HepG2 (cell line): ENCODE results near the gene OTOG. TPM values are rescaled to one million over a fixed set of nuclear protein-coding genes. Genes with fewer than 3 reads are reported as not detected.
A peak's percentile ranks its signal among the peaks of the same experiment; 100 is the strongest.

Experiments
- ATAC-seq: fragments of 200-7000 bp; cut with Tn5 transposase; 3 replicates; pipeline ENCODE4 v1.9.1; 2020; ENCODE audit warnings: mild to moderate bottlenecking, moderate library complexity
- BruUV-seq: library from RNA; stranded (reverse); fragments of 400-500 nt; replicated peaks from 2 replicates; lab custom pipeline; 2021; lab: Mats Ljungman, UMichigan
- CTCF ChIA-PET: fragments of 300-600 bp; formaldehyde crosslinking; extraction: SDS; loops from one replicate; lab custom pipeline; 2021; ENCODE audit warnings: low total read pairs, inconsistent platforms, low intra/inter-chr PET ratio; lab: Yijun Ruan, JAX
- POLR2A ChIA-PET: fragments of 350-600 bp; sonication (Branson Sonifier 250); formaldehyde crosslinking; loops from one replicate; lab custom pipeline; 2020; ENCODE audit warnings: antibody characterized with exemption, inconsistent platforms; lab: Yijun Ruan, JAX
- DNase-seq: peaks from one replicate; pipeline ENCODE4 v3.0.0-alpha.2; 2015; ENCODE audit warnings: low spot score
- FAIRE-seq: peaks from 3 replicates; lab custom pipeline; 2011; peaks lifted over from hg19 to GRCh38; lab: Jason Lieb, UNC
- H2AFZ ChIP-seq: one replicate; pipeline ENCODE4 v1.6.1; 2011; ENCODE audit warnings: low read length, inconsistent platforms
- H3K27ac ChIP-seq: fragments of 300-600 bp; 3 replicates; pipeline ENCODE4 v1.8.0; 2011; ENCODE audit warnings: mixed run types, mild to moderate bottlenecking, mixed read lengths, low read length, inconsistent platforms; ENCODE audit not compliant: insufficient read depth; ENCODE audit errors: extremely low read length
- H3K27me3 ChIP-seq, 2 experiments: fragments of 200-600 bp in 1 of 2; 2 replicates in 1 of 2; 3 replicates in 1 of 2; pipeline versions ENCODE4 v1.6.0 to v1.8.0; 2011; ENCODE audit warnings: low read length in 2 of 2, mild to moderate bottlenecking in 2 of 2, moderate library complexity in 2 of 2, inconsistent platforms in 1 of 2; ENCODE audit not compliant: insufficient read depth in 2 of 2, control insufficient read depth in 1 of 2
- H3K36me3 ChIP-seq, 2 experiments: fragments of 200-600 bp in 1 of 2; replicated peaks in 1 of 2; 2 replicates in 1 of 2; 3 replicates in 1 of 2; pipeline versions ENCODE4 v1.5.1 to v1.8.0; 2011; ENCODE audit warnings: low read length in 2 of 2, inconsistent platforms in 1 of 2; ENCODE audit not compliant: insufficient read depth in 2 of 2, control insufficient read depth in 1 of 2
- H3K4me1 ChIP-seq: 2 replicates; pipeline ENCODE4 v1.5.1; 2012; ENCODE audit warnings: low read length, inconsistent platforms; ENCODE audit not compliant: insufficient read depth
- H3K4me2 ChIP-seq: 2 replicates; pipeline ENCODE4 v1.6.0; 2011; ENCODE audit warnings: low read depth, low read length, inconsistent platforms
- H3K4me3 ChIP-seq, 3 experiments: fragments of 200-600 bp in 1 of 3; sonication (generic), shearing (Covaris generic) in 1 of 3; replicated peaks in 1 of 3; 2 replicates each; pipeline ENCODE4 v1.5.1; 2011 to 2016; ENCODE audit warnings: low read length in 3 of 3, inconsistent platforms in 2 of 3, low read depth in 2 of 3, mild to moderate bottlenecking in 2 of 3, control low read depth in 1 of 3, mixed read lengths in 1 of 3; ENCODE audit not compliant: insufficient read depth in 1 of 3
- H3K79me2 ChIP-seq: one replicate; pipeline ENCODE4 v1.6.1; 2011; ENCODE audit warnings: low read length, inconsistent platforms; ENCODE audit not compliant: insufficient read depth
- H3K9ac ChIP-seq: 2 replicates; pipeline ENCODE4 v1.6.0; 2011; ENCODE audit warnings: mild to moderate bottlenecking, low read depth, low read length, inconsistent platforms; ENCODE audit not compliant: insufficient read depth
- H3K9me3 ChIP-seq: 2 replicates; pipeline ENCODE4 v1.5.1; 2012; ENCODE audit warnings: mild to moderate bottlenecking, low read length
- H4K20me1 ChIP-seq: 2 replicates; pipeline ENCODE4 v1.6.0; 2011; ENCODE audit warnings: inconsistent platforms, mild to moderate bottlenecking, low read length, moderate library complexity; ENCODE audit not compliant: insufficient read depth
- EHMT2 ChIP-seq: fragments of 200-600 bp; sonication (generic); IDR thresholded peaks from 2 replicates; pipeline ENCODE4 v1.7.0; 2017; ENCODE audit warnings: antibody characterized with exemption, low read depth, low read length, borderline replicate concordance
- RXRB ChIP-seq: IDR thresholded peaks from 2 replicates; pipeline ENCODE4 v1.6.1; 2016; ENCODE audit warnings: borderline replicate concordance, missing genetic modification reagents, missing compliant biosample characterization
- THYN1 ChIP-seq: sonication (generic); formaldehyde crosslinking; IDR thresholded peaks from 2 replicates; pipeline ENCODE4 v1.8.1; 2023; ENCODE audit warnings: low read depth, mild to moderate bottlenecking, moderate library complexity, missing genetic modification reagents, borderline replicate concordance
- ZNF629 ChIP-seq: sonication (generic); formaldehyde crosslinking; conservative IDR thresholded peaks from 2 replicates; pipeline ENCODE4 v1.5.0; 2020; ENCODE audit warnings: missing genetic modification reagents
- WGBS: methylation state at CpG from one replicate; pipeline ENCODE4 v1.1.6; 2017; ENCODE audit warnings: low lambda C conversion rate; 5-methylcytosine and 5-hydroxymethylcytosine counted together
- in situ Hi-C: cut with HindIII; loops from 2 replicates; pipeline ENCODE4 v1.10.0; 2017; ENCODE audit warnings: low pct_unique_long_range_greater_than_20kb; ENCODE audit not compliant: extremely low pct_ligation_motif_present
- intact Hi-C: fragments of 100-400 bp; cut with micrococcal nuclease; formaldehyde crosslinking; loops from one replicate; pipeline ENCODE4 v1.10.0; 2022; ENCODE audit not compliant: unreplicated experiment
- polyA plus RNA-seq, 8 experiments: library from polyadenylated mRNA; depleted of rRNA in 3 of 8; stranded (reverse) in 7 of 8; unstranded in 1 of 8; fragments of >200 nt; fragmentation: Illumina TruSeq in 4 of 8; extraction: Trizol in 4 of 8; gene quantifications; 2 replicates each; pipeline versions ENCODE4 v1.2.1 to v1.2.3, GENCODE V29; 2011 to 2016; ENCODE audit warnings: low read depth in 4 of 8, missing spikeins in 1 of 8, mixed read lengths in 1 of 8; ENCODE audit not compliant: insufficient read depth in 1 of 8
- total RNA-seq, 5 experiments: library from RNA; depleted of rRNA; stranded (reverse); fragments of >200 nt; fragmentation: Illumina TruSeq; extraction: Trizol; gene quantifications; 2 replicates each; pipeline ENCODE4 v1.2.3, GENCODE V29; 2016; ENCODE audit warnings: low read depth in 1 of 5
- TF ChIP-seq, protein P1 (sequence below): sonication (generic); formaldehyde crosslinking; IDR thresholded peaks from 2 replicates; pipeline ENCODE4 v1.9.0; 2021; ENCODE audit warnings: mild to moderate bottlenecking, missing genetic modification reagents

Gene OTOG
- total and polyA plus RNA-seq, 2 of the 13 experiments (the other 11 are each of a cell fraction or from before 2014, with no cell fraction given), result not detected

DNA sequence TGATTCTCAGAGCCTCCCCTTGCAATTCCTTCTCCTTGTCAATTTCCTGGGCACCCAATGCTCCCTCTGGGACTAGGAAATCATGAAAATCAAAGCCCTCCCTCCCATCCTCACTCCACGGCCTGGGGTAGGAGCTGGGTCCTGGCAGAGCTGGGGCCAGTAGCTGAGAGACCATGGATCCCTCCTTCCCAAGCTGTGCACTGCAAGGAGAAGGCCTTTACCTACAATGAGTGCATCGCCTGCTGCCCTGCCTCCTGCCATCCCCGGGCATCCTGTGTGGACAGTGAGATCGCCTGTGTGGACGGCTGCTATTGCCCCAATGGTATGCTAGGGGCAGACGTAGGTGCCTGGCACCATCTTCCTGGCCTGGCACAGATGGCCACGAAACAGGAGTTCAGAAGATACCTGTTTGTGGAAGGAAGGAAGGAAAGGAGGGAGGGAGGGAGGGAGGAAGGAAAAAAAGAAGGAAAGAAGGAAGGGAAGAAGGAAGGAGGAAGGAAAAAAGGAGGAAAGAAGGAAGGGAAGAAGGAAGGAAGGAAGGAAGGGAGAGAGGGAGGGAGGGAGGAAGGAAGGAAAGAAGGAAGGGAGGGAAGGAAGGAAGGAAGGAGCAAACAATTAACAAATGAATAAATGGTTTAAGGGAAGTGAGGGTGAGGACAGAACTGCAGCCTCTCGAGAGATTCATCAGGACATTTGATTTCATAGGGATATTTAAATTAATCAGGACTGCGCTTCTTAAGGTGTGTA, 12.5 kb downstream of the OTOG start (continued):
- TF ChIP-seq, protein P1, sequence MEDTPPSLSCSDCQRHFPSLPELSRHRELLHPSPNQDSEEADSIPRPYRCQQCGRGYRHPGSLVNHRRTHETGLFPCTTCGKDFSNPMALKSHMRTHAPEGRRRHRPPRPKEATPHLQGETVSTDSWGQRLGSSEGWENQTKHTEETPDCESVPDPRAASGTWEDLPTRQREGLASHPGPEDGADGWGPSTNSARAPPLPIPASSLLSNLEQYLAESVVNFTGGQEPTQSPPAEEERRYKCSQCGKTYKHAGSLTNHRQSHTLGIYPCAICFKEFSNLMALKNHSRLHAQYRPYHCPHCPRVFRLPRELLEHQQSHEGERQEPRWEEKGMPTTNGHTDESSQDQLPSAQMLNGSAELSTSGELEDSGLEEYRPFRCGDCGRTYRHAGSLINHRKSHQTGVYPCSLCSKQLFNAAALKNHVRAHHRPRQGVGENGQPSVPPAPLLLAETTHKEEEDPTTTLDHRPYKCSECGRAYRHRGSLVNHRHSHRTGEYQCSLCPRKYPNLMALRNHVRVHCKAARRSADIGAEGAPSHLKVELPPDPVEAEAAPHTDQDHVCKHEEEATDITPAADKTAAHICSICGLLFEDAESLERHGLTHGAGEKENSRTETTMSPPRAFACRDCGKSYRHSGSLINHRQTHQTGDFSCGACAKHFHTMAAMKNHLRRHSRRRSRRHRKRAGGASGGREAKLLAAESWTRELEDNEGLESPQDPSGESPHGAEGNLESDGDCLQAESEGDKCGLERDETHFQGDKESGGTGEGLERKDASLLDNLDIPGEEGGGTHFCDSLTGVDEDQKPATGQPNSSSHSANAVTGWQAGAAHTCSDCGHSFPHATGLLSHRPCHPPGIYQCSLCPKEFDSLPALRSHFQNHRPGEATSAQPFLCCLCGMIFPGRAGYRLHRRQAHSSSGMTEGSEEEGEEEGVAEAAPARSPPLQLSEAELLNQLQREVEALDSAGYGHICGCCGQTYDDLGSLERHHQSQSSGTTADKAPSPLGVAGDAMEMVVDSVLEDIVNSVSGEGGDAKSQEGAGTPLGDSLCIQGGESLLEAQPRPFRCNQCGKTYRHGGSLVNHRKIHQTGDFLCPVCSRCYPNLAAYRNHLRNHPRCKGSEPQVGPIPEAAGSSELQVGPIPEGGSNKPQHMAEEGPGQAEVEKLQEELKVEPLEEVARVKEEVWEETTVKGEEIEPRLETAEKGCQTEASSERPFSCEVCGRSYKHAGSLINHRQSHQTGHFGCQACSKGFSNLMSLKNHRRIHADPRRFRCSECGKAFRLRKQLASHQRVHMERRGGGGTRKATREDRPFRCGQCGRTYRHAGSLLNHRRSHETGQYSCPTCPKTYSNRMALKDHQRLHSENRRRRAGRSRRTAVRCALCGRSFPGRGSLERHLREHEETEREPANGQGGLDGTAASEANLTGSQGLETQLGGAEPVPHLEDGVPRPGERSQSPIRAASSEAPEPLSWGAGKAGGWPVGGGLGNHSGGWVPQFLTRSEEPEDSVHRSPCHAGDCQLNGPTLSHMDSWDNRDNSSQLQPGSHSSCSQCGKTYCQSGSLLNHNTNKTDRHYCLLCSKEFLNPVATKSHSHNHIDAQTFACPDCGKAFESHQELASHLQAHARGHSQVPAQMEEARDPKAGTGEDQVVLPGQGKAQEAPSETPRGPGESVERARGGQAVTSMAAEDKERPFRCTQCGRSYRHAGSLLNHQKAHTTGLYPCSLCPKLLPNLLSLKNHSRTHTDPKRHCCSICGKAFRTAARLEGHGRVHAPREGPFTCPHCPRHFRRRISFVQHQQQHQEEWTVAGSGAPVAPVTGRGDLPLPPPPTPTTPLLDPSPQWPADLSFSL, result no peak
- TF ChIP-seq RXRB (CRISPR knock-in tag), result no peak

DNA sequence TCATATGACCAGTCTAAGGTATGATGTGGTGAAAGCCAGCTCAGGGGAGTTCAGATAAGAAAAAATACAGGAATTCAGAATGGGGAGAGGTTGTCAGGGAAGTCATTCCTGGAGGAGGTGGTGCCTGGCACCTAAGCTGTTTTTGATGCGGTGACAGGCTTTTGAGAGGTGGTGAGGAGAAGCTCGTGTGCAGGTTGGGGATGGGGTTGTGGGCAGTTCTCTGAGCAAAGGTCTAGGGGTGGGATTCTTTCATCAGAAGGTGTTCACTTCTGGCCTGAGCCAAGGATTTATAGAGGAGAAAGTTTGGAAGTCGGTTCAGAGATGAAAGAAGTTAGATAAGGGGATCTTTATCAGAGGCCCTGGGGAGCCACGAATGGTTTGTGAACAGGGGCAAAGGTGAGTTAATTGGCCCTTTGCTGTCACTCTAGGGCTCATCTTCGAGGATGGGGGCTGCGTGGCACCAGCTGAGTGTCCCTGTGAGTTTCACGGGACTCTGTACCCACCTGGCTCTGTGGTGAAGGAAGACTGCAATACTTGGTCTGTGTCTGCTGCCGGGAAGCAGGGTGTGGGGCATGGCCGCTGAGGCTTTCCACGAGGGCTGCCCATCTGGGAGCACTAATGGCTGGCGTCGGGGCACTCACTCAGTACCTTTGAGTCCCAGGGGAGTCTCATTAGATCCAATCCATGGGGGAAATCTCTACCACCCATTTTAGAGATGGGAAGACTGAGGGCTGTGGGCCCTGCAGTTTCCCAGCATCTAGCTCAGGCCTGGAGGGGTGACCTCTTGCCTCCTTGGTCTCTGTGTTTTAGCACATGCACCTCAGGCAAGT, 13.4 kb downstream of the OTOG start:
- CTCF ChIA-PET, result no interaction called here

More for the DNA sequence above, 13.4 kb downstream of the OTOG start:
- H4K20me1 ChIP-seq, result no peaks in the 10 kb centered on the region
- no peak overlapping the region for H3K4me3 ChIP-seq
- H3K4me1 ChIP-seq, result 0 out of 2 replicates have a peak, but pooled peaks cover 7% of the 10 kb centered on the region
- H3K27ac ChIP-seq, result no peak overlapping the region
- intact Hi-C loops (no loop called here), in situ Hi-C loops (no loop called here)
- no peaks in the 10 kb centered on the region for H3K79me2 ChIP-seq
- TF ChIP-seq EHMT2 (no peak), ZNF629 (CRISPR knock-in tag) (peak; percentile 75), THYN1 (CRISPR knock-in tag) (no peak)
- no peak for DNase-seq
- ATAC-seq, result no peak
- 23% methylated on average over 4 of the region's 12 CpGs for WGBS
- H3K4me2 ChIP-seq, result no peak overlapping the region
- no peaks in the 10 kb centered on the region for H3K36me3 ChIP-seq
- H3K9ac ChIP-seq, result no peak overlapping the region
- BruUV-seq, result no TSS peak
- FAIRE-seq, result no peak
- POLR2A ChIA-PET, result no interaction called here
- H3K27me3 ChIP-seq, result peaks cover 8 to 14% of the 10 kb centered on the region in 2 experiments; a peak in 3 of 5 replicates
- H3K9me3 ChIP-seq, result no peaks in the 10 kb centered on the region
- H2AFZ ChIP-seq, result no peak overlapping the region
